Endothelial cell of umbilical vein (primary cell): ENCODE measurements around the gene ARSB. TPM values are rescaled to one million over a fixed set of nuclear protein-coding genes. Genes with fewer than 3 reads are reported as not detected.

Experiments
- BruUV-seq: library from RNA; stranded (reverse); fragments of 400-500 nt; replicated peaks from 2 replicates; lab custom pipeline; 2021; lab: Mats Ljungman, UMichigan
- CTCF ChIA-PET: fragments of 300-600, 350-600 bp; sonication (Branson Sonifier 250); formaldehyde crosslinking; loops from one replicate; lab custom pipeline; 2021; ENCODE audit warnings: antibody characterized with exemption, inconsistent platforms; lab: Charles Lee
- POLR2A ChIA-PET: fragments of 300-600, 350-600 bp; sonication (Branson Sonifier 250); formaldehyde crosslinking; loops from one replicate; lab custom pipeline; 2021; ENCODE audit warnings: antibody characterized with exemption, inconsistent platforms; lab: Charles Lee
- DNase-seq: peaks from one replicate; pipeline ENCODE4 v3.0.0-alpha.2; 2011; ENCODE audit warnings: low read depth, low spot score
- FAIRE-seq: peaks from 2 replicates; lab custom pipeline; 2011; peaks lifted over from hg19 to GRCh38; lab: Jason Lieb, UNC
- H2AFZ ChIP-seq: 2 replicates; pipeline ENCODE4 v1.6.0; 2012; ENCODE audit warnings: low read depth, low read length, control low read depth, inconsistent platforms
- H3K27ac ChIP-seq: 2 replicates; pipeline ENCODE4 v1.5.1; 2011; ENCODE audit warnings: low read depth, mild to moderate bottlenecking, control low read depth, low read length, moderate library complexity; ENCODE audit not compliant: insufficient read depth
- H3K27me3 ChIP-seq, 2 experiments: 2 replicates each; pipeline versions ENCODE4 v1.6.0 to v1.6.1; 2011; ENCODE audit warnings: low read length in 2 of 2, mixed read lengths in 1 of 2; ENCODE audit not compliant: control insufficient read depth in 2 of 2, insufficient read depth in 2 of 2
- H3K36me3 ChIP-seq, 2 experiments: 2 replicates in 1 of 2; 3 replicates in 1 of 2; pipeline ENCODE4 v1.5.1; 2011; ENCODE audit warnings: low read length in 2 of 2, mild to moderate bottlenecking in 1 of 2, moderate library complexity in 1 of 2; ENCODE audit not compliant: control insufficient read depth in 2 of 2, insufficient read depth in 2 of 2; ENCODE audit errors: extremely low read depth in 1 of 2
- H3K4me1 ChIP-seq: 3 replicates; pipeline ENCODE4 v1.5.1; 2011; ENCODE audit warnings: mild to moderate bottlenecking, low read length; ENCODE audit not compliant: control insufficient read depth, insufficient read depth; ENCODE audit errors: extremely low read depth
- H3K4me2 ChIP-seq: 2 replicates; pipeline ENCODE4 v1.6.1; 2011; ENCODE audit warnings: low read length, control low read depth, mixed read lengths; ENCODE audit not compliant: insufficient read depth
- H3K4me3 ChIP-seq, 3 experiments: fragments of 200-600 bp in 1 of 3; sonication (generic), shearing (Covaris generic) in 1 of 3; replicated peaks in 1 of 3; 2 replicates each; pipeline ENCODE4 v1.5.1; 2011 to 2016; ENCODE audit warnings: control low read depth in 3 of 3, low read length in 3 of 3, mild to moderate bottlenecking in 2 of 3, inconsistent platforms in 1 of 3, low read depth in 1 of 3, moderate library complexity in 1 of 3; ENCODE audit not compliant: insufficient read depth in 1 of 3
- H3K79me2 ChIP-seq: 2 replicates; pipeline ENCODE4 v1.6.0; 2012; ENCODE audit warnings: low read length, inconsistent platforms; ENCODE audit not compliant: control insufficient read depth, insufficient read depth
- H3K9ac ChIP-seq: replicated peaks from 2 replicates; pipeline ENCODE3; 2011; ENCODE audit warnings: low read length, control low read depth; ENCODE audit not compliant: insufficient read depth; ENCODE audit errors: extremely low read depth
- H3K9me1 ChIP-seq: replicated peaks from 3 replicates; pipeline ENCODE4 v1.6.0; 2011; ENCODE audit warnings: mild to moderate bottlenecking, low read length; ENCODE audit not compliant: control insufficient read depth, insufficient read depth; ENCODE audit errors: extremely low read depth
- H3K9me3 ChIP-seq: replicated peaks from 2 replicates; pipeline ENCODE4 v1.5.1; 2012; ENCODE audit warnings: low read length, inconsistent platforms; ENCODE audit not compliant: control insufficient read depth, insufficient read depth
- H4K20me1 ChIP-seq: replicated peaks from 2 replicates; pipeline ENCODE3; 2011; ENCODE audit warnings: mild to moderate bottlenecking, low read length; ENCODE audit not compliant: control insufficient read depth, insufficient read depth; ENCODE audit errors: extremely low read depth
- EZH2 ChIP-seq: IDR thresholded peaks from 2 replicates; pipeline ENCODE4 v1.6.1; 2012; ENCODE audit warnings: borderline replicate concordance, low read depth, mild to moderate bottlenecking, moderate library complexity, low read length, inconsistent platforms; ENCODE audit not compliant: severe bottlenecking
- FOS ChIP-seq: IDR thresholded peaks from 2 replicates; pipeline ENCODE4 v1.6.1; 2011; ENCODE audit warnings: mild to moderate bottlenecking, low read length, moderate library complexity, borderline replicate concordance; ENCODE audit not compliant: insufficient read depth
- GATA2 ChIP-seq: IDR thresholded peaks from 2 replicates; pipeline ENCODE4 v1.7.0; 2011; ENCODE audit warnings: low read depth, mild to moderate bottlenecking, moderate library complexity, mixed read lengths, low read length; ENCODE audit not compliant: insufficient read length, insufficient read depth
- JUN ChIP-seq: IDR thresholded peaks from 2 replicates; pipeline ENCODE4 v1.6.1; 2011; ENCODE audit warnings: borderline replicate concordance, low read depth; ENCODE audit not compliant: insufficient read length, insufficient read depth
- MYC ChIP-seq: IDR thresholded peaks from one replicate; pipeline ENCODE4 v1.6.1; 2011; ENCODE audit warnings: mild to moderate bottlenecking, low read depth, low read length
- POLR2A ChIP-seq: IDR thresholded peaks from 2 replicates; pipeline ENCODE4 v1.6.1; 2012; ENCODE audit warnings: low read depth, mild to moderate bottlenecking, control low read depth, low read length
- POLR2AphosphoS5 ChIP-seq: IDR thresholded peaks from 2 replicates; pipeline ENCODE4 v1.6.1; 2012; ENCODE audit warnings: low read depth, mild to moderate bottlenecking, control low read depth, low read length, moderate library complexity; ENCODE audit not compliant: insufficient read depth
- dilution Hi-C: fragments of 300-500 bp; cut with MboI; formaldehyde crosslinking; loops from one replicate; pipeline ENCODE4 v1.15.0; 2019; ENCODE audit warnings: low sequenced_read_pairs; ENCODE audit not compliant: extremely low pct_ligation_motif_present
- intact Hi-C: fragments of 100-400 bp; cut with micrococcal nuclease; formaldehyde crosslinking; loops from one replicate; pipeline ENCODE4 v1.10.0; 2022
- polyA plus RNA-seq, 4 experiments: library from polyadenylated mRNA; depleted of rRNA in 3 of 4; stranded (reverse) in 3 of 4; unstranded in 1 of 4; fragments of >200 nt; gene quantifications; 2 replicates each; pipeline versions ENCODE4 v1.2.1 to v1.2.3, GENCODE V29; 2011 to 2012; ENCODE audit warnings: missing spikeins in 1 of 4
- total RNA-seq: library from RNA; stranded (reverse); gene quantifications from 2 replicates; pipeline ENCODE4 v1.2.3, GENCODE V29; 2021
- TF ChIP-seq, protein P1 (sequence below): IDR thresholded peaks from 2 replicates; pipeline ENCODE4 v1.6.1; 2011; ENCODE audit not compliant: insufficient read depth, insufficient read length
- TF ChIP-seq, protein P2 (sequence below), 2 donors: IDR thresholded peaks; 1 replicate in 1 of 2; 2 replicates in 1 of 2; pipeline ENCODE4 v1.5.1; 2011; ENCODE audit warnings: low read length in 2 of 2, mild to moderate bottlenecking in 2 of 2, moderate library complexity in 2 of 2, control low read depth in 1 of 2, inconsistent platforms in 1 of 2, low read depth in 1 of 2; ENCODE audit not compliant: insufficient read depth in 1 of 2; ENCODE audit errors: extremely low read depth in 1 of 2

ARSB gene
- total and polyA plus RNA-seq, 2 donors (not counting 3 experiments of a cell fraction or from before 2014, with no cell fraction given): 17.2 to 25.8 TPM

- Histone ChIP-seq H3K9me3 (no peaks in the 10 kb centered on the region), H3K4me3 (no peak overlapping the region), H3K9ac (no peak overlapping the region), H3K9me1 (no peaks in the 10 kb centered on the region), H3K27ac (no peak overlapping the region), H3K36me3 (no peaks in the 10 kb centered on the region), H2AFZ (no peak overlapping the region), H4K20me1 (no peaks in the 10 kb centered on the region), H3K27me3 (peaks cover 19 to 25% of the 10 kb centered on the region in 2 experiments), H3K79me2 (no peaks in the 10 kb centered on the region), H3K4me2 (no peak overlapping the region), H3K4me1 (no peaks in the 10 kb centered on the region)
- intact Hi-C loops (no loop called here), dilution Hi-C loops (no loop called here)
- ChIA-PET POLR2A (no interaction called here), CTCF (interaction anchor here (1.3 to 1.7 kb wide), 4 partner anchors 13 to 152 kb away, joined by 3 to 6 read pairs (median 5); no protein-coding TSS in a partner anchor)
- BruUV-seq: no TSS peak
- TF ChIP-seq, protein P1, sequence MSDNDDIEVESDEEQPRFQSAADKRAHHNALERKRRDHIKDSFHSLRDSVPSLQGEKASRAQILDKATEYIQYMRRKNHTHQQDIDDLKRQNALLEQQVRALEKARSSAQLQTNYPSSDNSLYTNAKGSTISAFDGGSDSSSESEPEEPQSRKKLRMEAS: no peak
- TF ChIP-seq MYC: no peak
- TF ChIP-seq FOS: no peak
- no peak for TF ChIP-seq GATA2
- TF ChIP-seq POLR2AphosphoS5: no peak
- no peak for TF ChIP-seq POLR2A
- TF ChIP-seq EZH2: no peak
- TF ChIP-seq JUN: no peak
- TF ChIP-seq, protein P2, sequence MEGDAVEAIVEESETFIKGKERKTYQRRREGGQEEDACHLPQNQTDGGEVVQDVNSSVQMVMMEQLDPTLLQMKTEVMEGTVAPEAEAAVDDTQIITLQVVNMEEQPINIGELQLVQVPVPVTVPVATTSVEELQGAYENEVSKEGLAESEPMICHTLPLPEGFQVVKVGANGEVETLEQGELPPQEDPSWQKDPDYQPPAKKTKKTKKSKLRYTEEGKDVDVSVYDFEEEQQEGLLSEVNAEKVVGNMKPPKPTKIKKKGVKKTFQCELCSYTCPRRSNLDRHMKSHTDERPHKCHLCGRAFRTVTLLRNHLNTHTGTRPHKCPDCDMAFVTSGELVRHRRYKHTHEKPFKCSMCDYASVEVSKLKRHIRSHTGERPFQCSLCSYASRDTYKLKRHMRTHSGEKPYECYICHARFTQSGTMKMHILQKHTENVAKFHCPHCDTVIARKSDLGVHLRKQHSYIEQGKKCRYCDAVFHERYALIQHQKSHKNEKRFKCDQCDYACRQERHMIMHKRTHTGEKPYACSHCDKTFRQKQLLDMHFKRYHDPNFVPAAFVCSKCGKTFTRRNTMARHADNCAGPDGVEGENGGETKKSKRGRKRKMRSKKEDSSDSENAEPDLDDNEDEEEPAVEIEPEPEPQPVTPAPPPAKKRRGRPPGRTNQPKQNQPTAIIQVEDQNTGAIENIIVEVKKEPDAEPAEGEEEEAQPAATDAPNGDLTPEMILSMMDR (IDR thresholded peaks at IDR 0.05; ENCODE audit: extremely low read depth in 1 of 2, insufficient read depth in 1 of 2, low read depth in 1 of 2, low read length in 2 of 2): no peak
- DNase-seq (no peak), FAIRE-seq (no peak)
Measured at GRCh38 chr5:78747705-78748359, 237.3 kb downstream of the ARSB start.
